GM13976 (cell line): Measurements from ENCODE around the gene PAK1.
"Not testable (repeated sequence)": the region's sequence is repeated elsewhere in the genome, so short reads cannot be mapped to it uniquely, and the experiment has no call there.

ENCODE experiments used
- DNase-seq: peaks from one replicate; pipeline ENCODE4 v3.0.0; 2012; ENCODE audit warnings: low spot score
- in situ Hi-C: fragments of 300-500 bp; cut with MboI; formaldehyde crosslinking; loops from one replicate; pipeline ENCODE4 v1.12.0; 2022; ENCODE audit warnings: low sequenced_read_pairs, mixed read lengths, inconsistent platforms; ENCODE audit not compliant: unreplicated experiment
- TF ChIP-seq, protein P1 (sequence below): IDR thresholded peaks from 2 replicates; pipeline ENCODE4 v1.5.1; 2012; ENCODE audit warnings: borderline replicate concordance, mild to moderate bottlenecking; ENCODE audit not compliant: insufficient read depth; ENCODE audit errors: extremely low read depth, missing control alignments, control extremely low read depth

Gene PAK1

DNA sequence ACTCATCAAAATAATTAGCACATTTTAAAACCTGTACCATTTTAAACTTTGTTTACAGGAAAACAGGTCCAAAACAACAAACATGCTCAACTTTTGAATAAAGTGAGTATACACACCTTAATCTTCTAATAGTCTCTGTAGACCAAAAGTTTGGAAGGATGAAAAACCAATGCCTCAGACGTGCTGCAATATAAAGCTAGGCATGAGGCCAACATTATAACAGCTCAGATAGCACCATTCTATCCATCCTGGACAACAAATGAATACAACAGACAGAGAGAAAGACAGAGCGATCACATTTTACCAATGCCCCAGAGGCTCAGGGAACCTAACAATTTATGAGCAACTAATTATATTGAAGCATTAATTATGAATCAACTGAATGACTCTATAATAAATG lies 77.0 kb downstream of the PAK1 start:
- no peak for DNase-seq
- TF ChIP-seq, protein P1, sequence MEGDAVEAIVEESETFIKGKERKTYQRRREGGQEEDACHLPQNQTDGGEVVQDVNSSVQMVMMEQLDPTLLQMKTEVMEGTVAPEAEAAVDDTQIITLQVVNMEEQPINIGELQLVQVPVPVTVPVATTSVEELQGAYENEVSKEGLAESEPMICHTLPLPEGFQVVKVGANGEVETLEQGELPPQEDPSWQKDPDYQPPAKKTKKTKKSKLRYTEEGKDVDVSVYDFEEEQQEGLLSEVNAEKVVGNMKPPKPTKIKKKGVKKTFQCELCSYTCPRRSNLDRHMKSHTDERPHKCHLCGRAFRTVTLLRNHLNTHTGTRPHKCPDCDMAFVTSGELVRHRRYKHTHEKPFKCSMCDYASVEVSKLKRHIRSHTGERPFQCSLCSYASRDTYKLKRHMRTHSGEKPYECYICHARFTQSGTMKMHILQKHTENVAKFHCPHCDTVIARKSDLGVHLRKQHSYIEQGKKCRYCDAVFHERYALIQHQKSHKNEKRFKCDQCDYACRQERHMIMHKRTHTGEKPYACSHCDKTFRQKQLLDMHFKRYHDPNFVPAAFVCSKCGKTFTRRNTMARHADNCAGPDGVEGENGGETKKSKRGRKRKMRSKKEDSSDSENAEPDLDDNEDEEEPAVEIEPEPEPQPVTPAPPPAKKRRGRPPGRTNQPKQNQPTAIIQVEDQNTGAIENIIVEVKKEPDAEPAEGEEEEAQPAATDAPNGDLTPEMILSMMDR: no peak
- in situ Hi-C loops: no loop called here

DNA sequence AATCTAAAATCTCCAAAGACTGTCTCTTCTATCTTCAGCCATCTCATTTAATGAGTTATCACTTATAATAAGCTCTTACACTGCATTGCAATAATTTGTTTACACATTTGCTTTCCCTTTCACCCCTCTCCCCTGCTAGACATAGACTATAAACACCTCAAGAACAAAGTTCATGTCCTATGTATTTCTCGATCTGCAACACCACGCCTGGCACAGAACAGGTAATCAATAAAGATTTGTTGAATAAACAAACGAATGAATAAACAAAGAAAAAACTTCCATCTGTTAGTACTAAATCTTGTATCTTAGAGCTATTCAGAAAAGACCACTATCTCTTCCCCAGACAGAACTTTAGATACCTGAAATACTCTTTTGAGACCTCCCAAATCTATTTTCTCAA lies 77.6 kb downstream of the PAK1 start:
- TF ChIP-seq, protein P1: no peak
- no peak for DNase-seq
- in situ Hi-C loops: no loop called here

DNA sequence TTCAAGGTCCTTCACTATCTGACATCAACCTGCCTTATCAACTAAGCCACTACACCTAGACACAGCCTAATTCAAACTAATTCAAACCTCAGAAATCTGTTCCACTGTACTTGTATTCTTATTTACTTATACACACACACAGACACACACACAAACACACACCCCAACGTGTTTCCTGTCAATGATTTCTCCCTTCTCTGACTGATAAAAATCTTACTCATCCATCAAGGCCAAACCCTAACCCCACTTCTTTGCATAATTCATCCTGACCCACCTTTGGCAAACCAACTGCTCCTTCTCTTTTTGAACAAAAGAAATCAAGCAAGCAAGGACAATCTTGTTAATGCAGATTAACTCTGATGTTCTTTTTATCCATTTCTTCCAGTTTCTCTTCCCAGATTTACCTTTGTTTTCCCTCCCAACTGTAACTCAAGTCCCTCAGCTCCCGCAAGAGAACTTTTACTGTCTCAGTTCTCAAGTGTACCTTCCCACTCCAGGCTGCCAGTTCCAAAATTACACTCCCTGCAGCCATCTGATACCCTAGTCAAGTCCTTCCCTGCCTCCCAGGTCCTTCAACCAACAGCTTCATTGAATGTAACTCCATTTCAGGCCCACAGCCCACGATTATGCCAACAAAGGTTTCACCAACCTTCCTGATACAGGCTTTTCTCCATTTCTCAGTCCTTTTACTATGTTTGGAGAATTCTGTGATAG lies 78.3 kb downstream of the PAK1 start:
- in situ Hi-C loops: no loop called here
- DNase-seq: no peak
- TF ChIP-seq, protein P1: no peak

DNA sequence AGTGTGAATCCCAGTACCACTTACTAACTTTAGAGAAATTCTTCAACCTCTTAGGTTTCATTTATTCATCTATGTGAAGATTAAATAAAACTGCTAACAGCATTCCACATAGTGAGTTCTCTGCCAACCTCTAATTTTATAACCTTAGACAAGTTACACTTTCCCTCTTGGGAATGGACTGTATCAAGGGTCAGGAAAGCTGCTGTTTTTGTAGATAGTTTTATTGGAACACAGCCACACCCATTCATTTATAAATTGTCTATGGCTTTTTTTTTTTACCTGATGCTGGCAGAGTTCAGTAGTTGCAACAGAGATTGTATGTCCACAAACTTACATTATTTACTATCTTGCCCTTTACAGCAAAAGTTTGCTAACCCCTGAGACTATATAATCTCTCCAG lies 81.1 kb downstream of the PAK1 start:
- TF ChIP-seq, protein P1: no peak
- in situ Hi-C loops: no loop called here
- no peak for DNase-seq

DNA sequence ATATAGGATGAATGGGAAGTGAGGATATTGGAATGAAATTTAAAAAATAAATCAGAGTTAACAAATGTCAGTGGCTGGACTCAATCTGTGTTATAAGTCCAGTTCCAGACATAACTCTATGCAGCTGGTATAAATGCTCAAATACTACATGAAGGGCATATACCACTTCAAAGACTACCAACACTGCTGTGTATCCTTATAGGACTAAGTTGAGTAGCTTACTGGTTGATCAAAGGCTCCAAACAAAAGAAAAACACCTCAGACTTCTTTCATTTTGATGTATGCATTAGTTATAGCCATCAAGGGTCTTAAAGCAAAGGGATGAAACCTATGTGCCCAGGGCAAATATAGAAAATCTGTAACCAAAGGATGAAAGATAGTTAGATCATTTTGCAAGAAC lies 86.2 kb downstream of the PAK1 start:
- DNase-seq: no peak
- in situ Hi-C loops: no loop called here
- TF ChIP-seq, protein P1: no peak

DNA sequence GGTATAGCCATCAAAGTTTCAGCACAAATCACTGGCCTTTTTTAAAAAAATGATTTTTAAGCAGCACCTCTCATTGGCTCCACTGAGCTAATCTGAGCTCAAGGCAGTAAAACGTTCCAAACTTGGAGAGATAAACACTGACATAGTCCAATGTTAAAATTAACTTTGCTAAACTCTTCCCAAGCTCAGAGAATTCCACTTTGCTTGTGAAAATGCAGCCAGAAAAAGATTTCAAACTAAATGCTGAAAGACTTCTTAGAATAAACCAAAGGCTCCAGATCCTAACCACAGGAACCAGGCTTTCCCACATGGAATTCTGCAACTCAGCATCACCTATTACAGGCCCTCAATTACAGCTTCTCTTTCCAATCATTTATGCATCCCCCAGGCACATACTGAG lies 87.7 kb downstream of the PAK1 start:
- TF ChIP-seq, protein P1: no peak
- in situ Hi-C loops: no loop called here
- DNase-seq: no peak

DNA sequence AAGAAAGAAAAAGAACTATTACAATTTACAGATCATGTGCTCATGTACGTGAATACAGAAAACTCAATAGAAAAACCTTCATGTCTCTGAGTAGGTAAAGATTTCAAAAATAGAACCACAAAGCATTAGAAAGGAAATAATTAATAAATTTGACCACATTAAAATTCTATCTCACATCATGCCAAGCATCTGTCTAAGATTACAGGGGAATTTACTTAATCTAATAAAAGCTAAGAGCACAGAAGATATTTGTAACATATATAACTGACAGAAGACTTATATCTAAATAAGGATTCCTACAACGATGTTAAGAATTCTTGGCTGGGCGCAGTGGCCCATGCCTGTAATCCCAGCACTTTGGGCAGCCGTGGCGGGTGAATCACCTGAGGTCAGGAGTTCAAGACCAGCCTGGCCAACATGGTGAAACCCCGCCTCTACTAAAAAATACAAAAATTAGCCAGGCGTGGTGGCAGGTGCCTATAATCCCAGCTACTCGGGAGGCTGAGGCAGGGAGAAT lies 88.6 kb downstream of the PAK1 start:
- in situ Hi-C loops, DNase-seq: not testable (repeated sequence)
